Measurements from ENCODE around the gene MMD. TPM values are rescaled to one million over a fixed set of nuclear protein-coding genes. Genes with fewer than 3 reads are reported as not detected.
"Not testable (repeated sequence)": the region's sequence is repeated elsewhere in the genome, so short reads cannot be mapped to it uniquely, and the experiment has no call there.

Gene MMD
- total RNA-seq, 1 experiment from 2014 or later: 19.2 TPM

DNA sequence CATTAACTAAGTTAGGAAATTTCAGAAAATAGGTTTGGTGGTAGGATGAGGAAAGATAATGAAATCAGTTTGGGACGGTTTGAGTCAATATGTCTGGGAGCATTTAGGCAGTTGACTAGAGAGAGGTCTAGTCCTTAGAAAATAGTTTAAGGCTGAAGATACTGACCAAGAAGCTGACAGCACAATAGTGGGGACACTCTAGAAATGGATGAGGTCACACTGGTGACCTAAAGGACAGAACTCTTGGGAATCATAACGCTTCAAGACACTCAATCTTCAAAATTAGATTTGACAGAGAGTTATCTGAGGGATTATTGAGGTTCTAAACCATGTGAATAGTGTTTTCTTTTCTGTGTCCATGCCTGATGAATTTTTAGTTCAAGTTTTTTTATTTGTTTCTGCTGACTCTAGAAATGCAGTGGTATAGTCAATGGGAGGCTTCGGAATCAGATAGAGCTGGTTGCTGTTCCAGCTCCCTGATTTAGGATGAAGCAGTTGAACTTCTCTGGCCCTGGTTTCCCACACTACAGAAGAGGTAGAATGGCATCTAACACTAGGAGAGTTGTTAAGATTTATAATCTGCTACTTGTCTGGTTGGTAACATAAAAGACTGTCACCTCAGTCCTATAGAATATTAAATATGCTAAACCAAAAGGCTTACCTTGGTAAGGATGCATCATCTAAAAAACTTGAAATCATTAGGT, 29.7 kb downstream of the MMD start:
- no peak for DNase-seq
- no TSS peak for BruUV-seq (replicated peaks)
- H3K4me1 Mint-ChIP-seq (ENCODE audit: low read depth, unreplicated experiment): peaks cover 1% of the 10 kb centered on the region
- TF ChIP-seq, protein P1, sequence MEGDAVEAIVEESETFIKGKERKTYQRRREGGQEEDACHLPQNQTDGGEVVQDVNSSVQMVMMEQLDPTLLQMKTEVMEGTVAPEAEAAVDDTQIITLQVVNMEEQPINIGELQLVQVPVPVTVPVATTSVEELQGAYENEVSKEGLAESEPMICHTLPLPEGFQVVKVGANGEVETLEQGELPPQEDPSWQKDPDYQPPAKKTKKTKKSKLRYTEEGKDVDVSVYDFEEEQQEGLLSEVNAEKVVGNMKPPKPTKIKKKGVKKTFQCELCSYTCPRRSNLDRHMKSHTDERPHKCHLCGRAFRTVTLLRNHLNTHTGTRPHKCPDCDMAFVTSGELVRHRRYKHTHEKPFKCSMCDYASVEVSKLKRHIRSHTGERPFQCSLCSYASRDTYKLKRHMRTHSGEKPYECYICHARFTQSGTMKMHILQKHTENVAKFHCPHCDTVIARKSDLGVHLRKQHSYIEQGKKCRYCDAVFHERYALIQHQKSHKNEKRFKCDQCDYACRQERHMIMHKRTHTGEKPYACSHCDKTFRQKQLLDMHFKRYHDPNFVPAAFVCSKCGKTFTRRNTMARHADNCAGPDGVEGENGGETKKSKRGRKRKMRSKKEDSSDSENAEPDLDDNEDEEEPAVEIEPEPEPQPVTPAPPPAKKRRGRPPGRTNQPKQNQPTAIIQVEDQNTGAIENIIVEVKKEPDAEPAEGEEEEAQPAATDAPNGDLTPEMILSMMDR (IDR thresholded peaks at IDR 0.05; ENCODE audit: unreplicated experiment): no peak
- H3K9me3 Mint-ChIP-seq (ENCODE audit: low read depth, unreplicated experiment): no peaks in the 10 kb centered on the region
- CTCF ChIA-PET: no interaction called here
- intact Hi-C loops (cut with micrococcal nuclease; ENCODE audit: unreplicated experiment): no loop called here
- no peak overlapping the region for H3K27ac Mint-ChIP-seq (ENCODE audit: unreplicated experiment)
- H3K4me3 Mint-ChIP-seq (ENCODE audit: low read depth, unreplicated experiment): no peak overlapping the region
- H3K27me3 Mint-ChIP-seq (ENCODE audit: unreplicated experiment): no peaks in the 10 kb centered on the region
- H3K36me3 Mint-ChIP-seq (ENCODE audit: insufficient read depth, unreplicated experiment): peaks cover 19% of the 10 kb centered on the region

DNA sequence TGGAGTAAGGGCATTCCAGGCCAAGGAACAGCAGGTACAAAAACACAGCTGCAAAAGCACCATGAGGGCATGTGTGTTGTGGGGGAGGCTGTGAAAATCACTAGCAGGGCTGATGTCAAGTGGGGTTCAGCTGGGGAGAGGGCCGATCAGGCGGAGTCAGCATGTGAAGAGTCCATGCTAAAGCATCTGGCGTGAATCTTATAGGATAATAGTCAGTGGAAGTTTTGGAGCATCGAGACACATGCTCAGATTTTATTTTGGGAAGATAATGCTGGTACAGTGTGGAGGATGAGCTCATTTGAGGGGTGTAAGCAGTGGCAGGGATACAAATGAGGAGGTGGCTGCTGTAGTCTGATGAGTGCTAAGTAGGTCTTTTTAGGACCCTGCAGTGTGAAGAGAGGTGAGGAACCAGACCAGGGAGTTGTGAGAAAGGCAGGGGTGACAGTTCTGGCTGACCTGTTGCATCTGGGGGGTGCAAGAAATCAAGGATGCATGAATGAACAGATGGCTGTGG, 30.3 kb downstream of the MMD start:
- no peak for DNase-seq
- CTCF ChIA-PET: interaction anchor here (0.6 kb wide), 1 partner anchor 707 kb away, joined by 3 read pairs; no protein-coding TSS in a partner anchor
- H3K27ac Mint-ChIP-seq (ENCODE audit: unreplicated experiment): no peak overlapping the region
- intact Hi-C loops (cut with micrococcal nuclease; ENCODE audit: unreplicated experiment): no loop called here
- peaks cover 19% of the 10 kb centered on the region for H3K36me3 Mint-ChIP-seq (ENCODE audit: insufficient read depth, unreplicated experiment)
- TF ChIP-seq, protein P1 (IDR thresholded peaks at IDR 0.05; ENCODE audit: unreplicated experiment): no peak
- peaks cover 7% of the 10 kb centered on the region for H3K4me1 Mint-ChIP-seq (ENCODE audit: low read depth, unreplicated experiment)
- no peaks in the 10 kb centered on the region for H3K27me3 Mint-ChIP-seq (ENCODE audit: unreplicated experiment)
- H3K4me3 Mint-ChIP-seq (ENCODE audit: low read depth, unreplicated experiment): no peak overlapping the region
- no TSS peak for BruUV-seq (replicated peaks)
- no peaks in the 10 kb centered on the region for H3K9me3 Mint-ChIP-seq (ENCODE audit: low read depth, unreplicated experiment)

DNA sequence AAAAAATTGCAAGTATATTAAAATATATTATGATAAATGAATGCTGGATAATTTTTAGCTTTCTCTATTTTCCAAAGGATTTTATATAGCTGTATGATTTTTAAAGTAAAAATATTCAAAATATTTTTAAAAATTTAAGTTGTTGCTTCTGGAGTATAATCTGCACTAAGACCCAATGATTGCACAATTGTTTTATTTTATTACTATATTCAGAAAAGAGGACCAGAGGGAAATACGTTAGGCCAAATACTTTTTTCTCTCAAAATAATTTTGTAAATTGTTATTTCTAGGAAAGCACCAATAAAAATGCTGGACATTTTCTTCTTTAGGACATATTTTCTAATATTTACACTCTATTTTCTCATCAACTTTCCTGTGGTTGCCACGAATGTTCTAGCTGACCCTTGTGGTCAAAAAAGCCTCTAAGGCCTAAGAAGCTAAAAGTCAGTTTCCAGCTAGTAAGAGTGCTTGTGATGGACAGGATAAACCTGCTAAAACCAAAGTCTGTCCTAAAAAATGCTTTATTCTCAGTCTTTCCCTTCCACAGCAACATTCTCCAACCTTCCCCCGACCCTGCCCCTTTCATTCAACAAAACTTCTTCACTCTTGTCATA, 31.2 kb downstream of the MMD start:
- BruUV-seq (replicated peaks): TSS peak; percentile 26
- CTCF ChIA-PET: no interaction called here

DNA sequence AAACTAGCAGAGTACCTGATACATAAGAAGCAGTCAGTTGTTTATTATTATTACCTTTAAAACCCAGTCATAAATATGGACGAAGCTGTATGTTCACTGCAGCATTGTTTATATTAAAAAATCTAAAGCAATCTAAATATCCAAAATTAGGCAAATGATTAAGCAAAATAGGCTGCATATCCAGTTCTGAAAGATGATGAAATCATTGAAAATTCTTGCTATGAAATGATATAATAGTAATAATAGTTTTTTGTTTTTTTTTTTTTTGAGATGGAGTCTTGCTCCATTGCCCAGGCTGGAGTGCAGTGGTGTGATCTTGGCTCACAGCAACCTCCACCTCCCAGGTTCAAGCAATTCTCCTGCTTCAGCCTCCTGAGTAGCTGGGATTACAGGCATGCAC, 31.9 kb downstream of the MMD start:
- not testable (repeated sequence) for H3K27me3 Mint-ChIP-seq (ENCODE audit: unreplicated experiment)

More for the DNA sequence above, 31.2 kb downstream of the MMD start:
- H3K4me3 Mint-ChIP-seq (ENCODE audit: low read depth, unreplicated experiment): no peak overlapping the region
- peaks cover 7% of the 10 kb centered on the region for H3K4me1 Mint-ChIP-seq (ENCODE audit: low read depth, unreplicated experiment)
- intact Hi-C loops (cut with micrococcal nuclease; ENCODE audit: unreplicated experiment): no loop called here
- H3K36me3 Mint-ChIP-seq (ENCODE audit: insufficient read depth, unreplicated experiment): peaks cover 19% of the 10 kb centered on the region
- no peaks in the 10 kb centered on the region for H3K27me3 Mint-ChIP-seq (ENCODE audit: unreplicated experiment)
- TF ChIP-seq, protein P1 (IDR thresholded peaks at IDR 0.05; ENCODE audit: unreplicated experiment): no peak
- no peak overlapping the region for H3K27ac Mint-ChIP-seq (ENCODE audit: unreplicated experiment)
- DNase-seq: no peak
- H3K9me3 Mint-ChIP-seq (ENCODE audit: low read depth, unreplicated experiment): no peaks in the 10 kb centered on the region

DNA sequence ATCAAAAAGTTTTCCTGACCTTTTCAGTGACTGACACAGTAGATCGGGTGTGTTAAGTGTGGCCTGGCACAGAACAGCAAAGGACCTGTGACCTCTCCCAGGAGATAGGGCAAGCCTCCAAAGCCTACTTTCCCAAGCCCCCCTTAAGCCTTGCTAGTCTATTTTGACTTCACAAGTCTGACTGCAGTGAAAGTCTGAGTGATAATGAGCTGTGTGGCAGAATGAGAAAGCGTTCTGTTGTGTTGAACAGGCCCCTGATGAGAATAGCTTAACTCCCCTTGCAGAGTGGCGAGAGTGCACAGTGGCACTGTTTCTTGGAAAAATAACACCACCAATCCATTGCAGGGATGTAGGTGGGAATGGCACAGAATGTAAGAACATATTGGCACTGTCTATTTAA, 32.8 kb downstream of the MMD start:
- intact Hi-C loops (cut with micrococcal nuclease; ENCODE audit: unreplicated experiment): no loop called here
- Mint-ChIP-seq H3K27ac (ENCODE audit: unreplicated experiment) (no peak overlapping the region), H3K9me3 (ENCODE audit: low read depth, unreplicated experiment) (no peaks in the 10 kb centered on the region), H3K4me1 (ENCODE audit: low read depth, unreplicated experiment) (peaks cover 7% of the 10 kb centered on the region), H3K36me3 (ENCODE audit: insufficient read depth, unreplicated experiment) (peaks cover 14% of the 10 kb centered on the region), H3K27me3 (ENCODE audit: unreplicated experiment) (no peaks in the 10 kb centered on the region), H3K4me3 (ENCODE audit: low read depth, unreplicated experiment) (no peak overlapping the region)
- CTCF ChIA-PET: no interaction called here
- DNase-seq: no peak
- TF ChIP-seq, protein P1 (IDR thresholded peaks at IDR 0.05; ENCODE audit: unreplicated experiment): no peak
- no TSS peak for BruUV-seq (replicated peaks)

More for the DNA sequence above, 31.9 kb downstream of the MMD start:
- intact Hi-C loops (cut with micrococcal nuclease; ENCODE audit: unreplicated experiment); BruUV-seq (replicated peaks); H3K4me3 Mint-ChIP-seq (ENCODE audit: low read depth, unreplicated experiment); H3K4me1 Mint-ChIP-seq (ENCODE audit: low read depth, unreplicated experiment); CTCF ChIA-PET; H3K27ac Mint-ChIP-seq (ENCODE audit: unreplicated experiment); H3K9me3 Mint-ChIP-seq (ENCODE audit: low read depth, unreplicated experiment); DNase-seq: not testable (repeated sequence)
- peaks cover 14% of the 10 kb centered on the region for H3K36me3 Mint-ChIP-seq (ENCODE audit: insufficient read depth, unreplicated experiment)
